ENCODE data around the gene EBP. TPM values are rescaled to one million over a fixed set of nuclear protein-coding genes. Genes with fewer than 3 reads are reported as not detected.
A peak's percentile ranks its signal among the peaks of the same experiment; 100 is the strongest.
"Not testable (repeated sequence)": the region's sequence is repeated elsewhere in the genome, so short reads cannot be mapped to it uniquely, and the experiment has no call there.

EBP gene
- total RNA-seq, 3 donors from 2014 or later: 60.5 to 161 (median 158) TPM

GRCh38 chrX:48516285-48516684, 5.3 kb upstream of the EBP start:
- H3K36me3 ChIP-seq (ENCODE audit: low read depth): no peaks in the 10 kb centered on the region
- H3K4me3 ChIP-seq: no peak overlapping the region
- DNase-seq (no peak), ATAC-seq (no peak)
- H3K4me1 ChIP-seq (ENCODE audit: low read depth): no peaks in the 10 kb centered on the region
- no peak for TF ChIP-seq CTCF (IDR thresholded peaks at IDR 0.05)
- H3K9me3 ChIP-seq: no peaks in the 10 kb centered on the region
- intact Hi-C loops (cut with DNase I, micrococcal nuclease): no loop called here

- H3K36me3 ChIP-seq (ENCODE audit: low read depth): no peaks in the 10 kb centered on the region
- DNase-seq: no peak
- TF ChIP-seq CTCF (IDR thresholded peaks at IDR 0.05): no peak
- H3K4me1 ChIP-seq (ENCODE audit: low read depth): no peaks in the 10 kb centered on the region
- intact Hi-C loops (cut with DNase I, micrococcal nuclease): no loop called here
- H3K4me3 ChIP-seq: no peak overlapping the region
- ATAC-seq: no peak
- no peaks in the 10 kb centered on the region for H3K9me3 ChIP-seq
Observed at GRCh38 chrX:48516987-48517386, 4.6 kb upstream of the EBP start.

GRCh38 chrX:48519481-48519880, 2.1 kb upstream of the EBP start:
- H3K4me1 ChIP-seq (ENCODE audit: low read depth); intact Hi-C loops (cut with DNase I, micrococcal nuclease); H3K36me3 ChIP-seq (ENCODE audit: low read depth); H3K4me3 ChIP-seq; ATAC-seq; H3K9me3 ChIP-seq: not testable (repeated sequence)
- DNase-seq: peak in 1 of 3 donors; percentile 7

- DNase-seq: no peak
- H3K4me1 ChIP-seq (ENCODE audit: low read depth): no peaks in the 10 kb centered on the region
Observed at GRCh38 chrX:48520455-48520854, 1.2 kb upstream of the EBP start.

GRCh38 chrX:48520976-48521352, 644 bp upstream of the EBP start:
- Histone ChIP-seq H3K36me3 (ENCODE audit: low read depth) (no peaks in the 10 kb centered on the region), H3K4me3 (no peak overlapping the region), H3K9me3 (no peaks in the 10 kb centered on the region), H3K4me1 (ENCODE audit: low read depth) (no peaks in the 10 kb centered on the region)
- no peak for TF ChIP-seq CTCF (IDR thresholded peaks at IDR 0.05)
- DNase-seq: no peak
- intact Hi-C loops (cut with DNase I, micrococcal nuclease): no loop called here
- no peak for ATAC-seq

More at GRCh38 chrX:48520455-48520854, 1.2 kb upstream of the EBP start:
- ATAC-seq: no peak
- Histone ChIP-seq H3K36me3 (ENCODE audit: low read depth) (no peaks in the 10 kb centered on the region), H3K4me3 (no peak overlapping the region), H3K9me3 (no peaks in the 10 kb centered on the region)
- no peak for TF ChIP-seq CTCF (IDR thresholded peaks at IDR 0.05)
- intact Hi-C loops (cut with DNase I, micrococcal nuclease): no loop called here

- ATAC-seq: peak; percentile 54
- no peaks in the 10 kb centered on the region for H3K36me3 ChIP-seq (ENCODE audit: low read depth)
- H3K4me3 ChIP-seq: peak overlapping the region; percentile 28
- no peak for TF ChIP-seq CTCF (IDR thresholded peaks at IDR 0.05)
- DNase-seq: peak in 2 of 3 donors; percentile 53 to 59
- H3K9me3 ChIP-seq: no peaks in the 10 kb centered on the region
- no peaks in the 10 kb centered on the region for H3K4me1 ChIP-seq (ENCODE audit: low read depth)
- intact Hi-C loops (cut with DNase I, micrococcal nuclease): no loop called here
Observed at GRCh38 chrX:48522291-48522690, 683 bp downstream of the EBP start.

All from mucosa of descending colon (tissue), 3 donors.